GM21576 (cell line): ENCODE data around the gene HYOU1.
"Not testable (repeated sequence)": the region's sequence is repeated elsewhere in the genome, so short reads cannot be mapped to it uniquely, and the experiment has no call there.

Source experiments
- ATAC-seq: cut with Tn5 transposase; IDR thresholded peaks from one replicate; pipeline ENCODE4 v1.9.1; 2021; ENCODE audit warnings: mild to moderate bottlenecking, moderate library complexity; ENCODE audit not compliant: unreplicated experiment

The HYOU1 gene

GRCh38 chr11:119087747-119088241, 30.8 kb upstream of the HYOU1 start:
- no peak for ATAC-seq

GRCh38 chr11:119087123-119087522, 30.1 kb upstream of the HYOU1 start:
- ATAC-seq: no peak

DNA sequence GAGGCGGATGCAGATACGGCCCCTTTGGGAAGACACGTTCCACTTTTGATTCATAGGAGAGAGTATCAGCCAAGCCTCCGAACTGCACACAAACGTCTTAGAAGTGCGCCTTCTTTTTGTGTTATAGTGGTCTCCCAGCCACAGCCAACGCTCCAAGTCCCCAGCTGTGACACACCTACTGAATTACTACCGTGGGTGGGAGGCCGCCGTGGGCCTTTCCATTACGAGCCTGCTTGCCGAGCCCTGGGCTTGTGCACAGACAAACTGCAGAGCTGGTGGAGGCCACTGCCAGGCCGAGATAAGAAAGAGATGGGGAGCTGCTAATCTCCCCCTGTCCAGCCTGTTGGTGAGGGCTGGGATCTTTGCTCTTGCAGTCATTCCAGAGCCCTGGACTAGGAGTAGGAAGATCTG, 28.4 kb upstream of the HYOU1 start:
- peak; percentile 16 for ATAC-seq

DNA sequence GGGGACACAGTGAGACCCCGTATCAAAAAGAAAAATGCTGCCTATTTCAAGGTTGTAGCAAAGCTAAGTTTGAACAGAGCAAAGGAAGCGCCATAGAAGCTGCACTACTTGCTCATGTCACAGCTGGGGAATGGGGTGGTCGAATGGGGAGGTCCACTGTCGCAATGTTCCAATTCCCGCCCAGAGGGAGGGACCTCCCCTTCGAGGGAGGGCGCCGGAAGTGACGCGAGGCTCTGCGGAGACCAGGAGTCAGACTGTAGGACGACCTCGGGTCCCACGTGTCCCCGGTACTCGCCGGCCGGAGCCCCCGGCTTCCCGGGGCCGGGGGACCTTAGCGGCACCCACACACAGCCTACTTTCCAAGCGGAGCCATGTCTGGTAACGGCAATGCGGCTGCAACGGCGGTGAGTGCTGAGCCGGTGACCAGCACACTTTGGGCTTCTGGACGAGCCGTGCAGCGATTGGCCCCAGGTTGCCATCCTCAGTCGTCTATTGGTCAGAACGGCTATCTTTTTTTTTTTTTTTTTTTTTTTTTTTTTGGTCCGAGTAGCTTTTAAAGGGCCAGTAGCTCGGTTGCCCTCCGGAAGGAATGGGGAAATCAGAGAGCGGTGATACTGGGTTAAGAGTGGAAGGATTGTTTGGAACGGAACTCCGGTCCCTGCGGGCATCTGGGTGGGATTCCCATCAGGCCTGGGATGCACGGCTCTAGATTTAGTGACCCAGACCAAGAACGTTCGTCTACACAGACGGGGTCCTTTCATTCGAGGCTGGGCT, 27.8 kb upstream of the HYOU1 start, which contains the start of gene HMBS:
Gene HMBS (plus strand): TSS at position 219 of the 774 bp plus-strand sequence. CDS start 153 bp downstream, at position 372.
- peak; percentile 89 for ATAC-seq

GRCh38 chr11:119081682-119082260, 24.8 kb upstream of the HYOU1 start:
- ATAC-seq: no peak

- no peak for ATAC-seq
Observed at GRCh38 chr11:119078675-119079420, 21.8 kb upstream of the HYOU1 start.

DNA sequence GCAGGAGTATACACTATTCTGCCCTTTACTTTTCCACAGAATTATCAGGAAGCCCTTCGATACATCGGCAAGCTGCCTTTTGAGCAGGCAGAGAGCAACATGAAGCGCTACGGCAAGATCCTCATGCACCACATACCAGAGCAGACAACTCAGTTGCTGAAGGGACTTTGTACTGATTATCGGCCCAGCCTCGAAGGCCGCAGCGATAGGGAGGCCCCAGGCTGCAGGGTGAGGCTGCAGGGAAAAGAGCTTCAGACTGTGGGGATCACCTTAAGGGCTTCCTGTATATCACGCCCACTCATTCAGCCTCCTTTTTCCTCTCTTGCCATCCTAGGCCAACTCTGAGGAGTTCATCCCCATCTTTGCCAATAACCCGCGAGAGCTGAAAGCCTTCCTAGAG, 20.8 kb upstream of the HYOU1 start:
- no peak for ATAC-seq

DNA sequence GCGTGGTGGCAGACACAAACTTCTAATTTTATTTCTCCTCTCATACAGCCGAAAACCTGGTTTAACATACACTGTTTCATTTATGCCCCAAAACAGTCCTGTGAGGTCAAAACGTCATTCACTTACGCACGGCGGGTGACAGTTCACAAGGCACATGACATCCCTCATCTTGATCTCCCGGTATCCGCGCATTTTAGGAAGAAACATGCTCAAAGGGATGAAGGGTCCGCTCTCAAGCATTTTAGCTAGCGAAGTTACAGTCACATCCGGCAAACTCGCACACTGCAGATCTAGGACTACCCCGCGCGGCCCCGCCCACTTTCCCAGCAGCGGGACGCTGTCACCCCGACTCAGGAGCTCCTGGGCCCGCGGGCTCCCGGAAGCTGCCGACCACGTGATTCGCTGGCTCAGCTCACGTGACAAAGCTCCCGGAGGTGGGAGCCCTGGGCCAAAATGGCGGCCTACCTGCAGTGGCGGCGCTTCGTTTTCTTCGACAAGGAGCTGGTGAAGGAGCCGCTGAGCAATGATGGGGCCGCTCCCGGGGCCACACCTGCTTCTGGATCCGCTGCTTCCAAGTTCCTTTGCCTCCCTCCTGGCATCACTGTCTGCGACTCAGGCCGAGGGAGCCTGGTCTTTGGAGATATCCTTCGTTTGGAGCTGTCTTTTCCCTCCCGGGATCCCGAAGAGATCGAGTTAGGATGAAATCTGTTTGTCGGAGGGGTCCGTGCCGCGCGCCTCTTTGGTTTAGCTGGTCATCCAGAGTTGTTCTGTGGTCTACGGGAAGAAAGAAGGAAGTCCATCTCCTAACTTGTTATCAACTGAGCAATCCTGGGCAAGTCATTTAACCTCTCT, 10.6 kb upstream of the HYOU1 start, which contains the start of gene VPS11:
Gene VPS11 (plus strand): TSS at position 448 of the 852 bp plus-strand sequence. CDS start 6 bp downstream, at position 454.
- peak; percentile 96 for ATAC-seq

GRCh38 chr11:119065369-119065768, 8.4 kb upstream of the HYOU1 start:
- no peak for ATAC-seq

GRCh38 chr11:119062779-119063178, 5.8 kb upstream of the HYOU1 start:
- no peak for ATAC-seq

- ATAC-seq: no peak
Observed at GRCh38 chr11:119061256-119061655, 4.3 kb upstream of the HYOU1 start.

DNA sequence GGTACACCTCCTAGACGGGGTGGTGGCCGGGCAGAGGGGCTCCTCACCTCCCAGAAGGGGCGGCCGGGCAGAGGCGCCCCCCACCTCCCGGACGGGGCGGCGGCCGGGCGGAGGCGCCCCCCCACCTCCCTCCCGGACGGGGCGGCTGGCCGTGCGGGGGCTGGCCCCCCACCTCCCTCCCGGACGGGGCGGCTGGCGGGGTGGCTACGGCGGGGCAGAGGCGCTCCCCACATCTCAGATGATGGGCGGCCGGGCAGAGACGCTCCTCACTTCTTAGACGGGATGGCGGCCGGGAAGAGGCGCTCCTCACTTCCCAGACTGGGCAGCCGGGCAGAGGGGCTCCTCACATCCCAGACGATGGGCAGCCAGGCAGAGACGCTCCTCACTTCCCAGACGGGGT, 2.1 kb upstream of the HYOU1 start:
- not testable (repeated sequence) for ATAC-seq

DNA sequence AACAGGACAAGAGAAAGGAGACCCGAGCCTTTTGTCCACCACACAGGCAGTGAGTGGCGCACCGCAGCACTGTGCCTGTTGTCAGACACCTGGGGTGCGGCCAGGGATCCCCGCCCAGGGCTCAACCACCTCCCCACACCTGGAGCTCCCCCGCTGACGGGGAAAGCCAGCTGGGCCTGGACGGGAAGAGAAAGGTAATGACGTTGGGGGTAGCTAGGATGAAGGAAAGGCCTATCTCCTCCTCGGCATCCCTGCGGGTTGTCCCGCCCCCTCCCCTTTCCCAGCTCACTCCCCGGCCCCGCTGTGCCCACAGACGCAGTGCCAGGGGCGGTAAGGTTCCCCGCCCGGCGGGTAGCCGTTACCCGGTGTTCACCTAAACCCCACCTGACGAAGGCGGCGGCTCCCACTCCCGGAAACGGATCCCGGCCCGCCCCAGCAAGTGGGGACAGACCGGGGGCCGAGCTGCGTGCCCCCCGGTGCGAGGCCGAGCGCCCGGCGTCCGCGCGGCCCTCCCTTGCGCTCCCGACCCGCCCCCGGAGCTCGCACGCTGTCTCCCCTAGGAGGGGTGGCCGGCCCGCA, 495 bp downstream of the HYOU1 start:
- ATAC-seq: peak; percentile 5

DNA sequence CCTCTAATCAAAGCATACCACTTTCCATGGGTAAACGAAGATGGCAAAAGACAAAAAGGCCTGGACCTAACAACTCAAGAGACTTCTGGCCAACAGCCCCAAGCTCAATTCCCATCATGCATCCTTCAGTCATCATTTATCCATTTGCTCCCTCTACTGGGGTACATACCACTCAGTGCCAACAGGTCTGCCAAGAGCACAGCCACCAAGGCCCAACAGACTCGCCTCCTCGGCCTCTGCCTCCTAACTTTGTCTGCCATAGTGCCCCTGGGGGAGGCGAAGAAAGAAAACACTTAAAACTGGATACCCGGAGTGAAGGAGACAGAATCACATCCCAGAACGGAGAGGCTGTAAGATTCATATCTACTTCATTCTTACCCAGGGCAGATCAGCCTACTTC, 1.1 kb downstream of the HYOU1 start:
- no peak for ATAC-seq

DNA sequence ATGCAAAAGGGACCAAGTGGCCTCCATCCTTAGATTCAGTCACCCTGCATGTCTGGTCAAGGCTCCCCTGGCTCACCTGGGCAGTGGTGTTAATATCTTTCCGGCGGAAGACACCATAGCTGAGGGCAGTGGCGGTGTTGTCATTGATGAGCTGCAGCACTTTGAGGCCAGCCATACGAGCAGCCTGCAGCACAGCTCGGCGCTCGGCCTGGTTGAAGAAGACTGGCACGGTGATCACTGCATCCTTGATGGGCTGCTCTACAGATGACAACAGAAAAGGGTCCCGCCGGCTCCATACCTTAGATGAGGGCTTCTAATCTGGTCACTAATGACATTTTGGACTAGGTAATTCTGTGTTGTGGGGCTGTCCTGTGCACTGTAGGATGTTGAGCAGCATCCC, 2.6 kb downstream of the HYOU1 start:
- no peak for ATAC-seq

- ATAC-seq: no peak
Observed at GRCh38 chr11:119052163-119052814, 4.7 kb downstream of the HYOU1 start.

- no peak for ATAC-seq
Observed at GRCh38 chr11:119051440-119052162, 5.4 kb downstream of the HYOU1 start.

- ATAC-seq: no peak
Observed at GRCh38 chr11:119049081-119049480, 7.9 kb downstream of the HYOU1 start.

DNA sequence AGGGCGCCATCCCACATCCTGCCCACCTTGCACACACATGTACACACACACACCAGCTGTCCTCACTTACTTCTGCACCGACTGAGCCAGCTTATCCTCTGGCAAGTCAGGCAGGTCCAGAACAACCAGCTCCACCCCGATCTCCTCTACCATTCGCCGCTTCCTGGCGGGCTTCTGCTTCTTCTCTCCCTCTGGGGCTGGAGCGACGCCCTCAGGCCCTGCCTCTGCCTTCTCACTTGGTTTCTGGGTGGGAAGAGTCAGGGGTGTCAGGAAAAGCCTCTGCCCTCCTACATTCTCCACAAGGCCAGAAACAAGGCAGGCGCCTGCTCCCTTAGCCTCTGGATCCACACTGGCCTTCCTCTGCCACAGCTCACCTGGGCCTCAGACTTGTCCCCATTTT, 8.4 kb downstream of the HYOU1 start:
- ATAC-seq: no peak
